ENCODE data around the gene CPLANE2.
"Not testable (repeated sequence)": the region's sequence is repeated elsewhere in the genome, so short reads cannot be mapped to it uniquely, and the experiment has no call there.

CPLANE2 gene

GRCh38 chr1:16236511-16237342 is at the start of gene CPLANE2:
Gene CPLANE2, minus strand, starts transcription at chr1:16237183. Its CDS starts 441 bp downstream, at chr1:16236742.
- peak; percentile 96 for DNase-seq

DNA sequence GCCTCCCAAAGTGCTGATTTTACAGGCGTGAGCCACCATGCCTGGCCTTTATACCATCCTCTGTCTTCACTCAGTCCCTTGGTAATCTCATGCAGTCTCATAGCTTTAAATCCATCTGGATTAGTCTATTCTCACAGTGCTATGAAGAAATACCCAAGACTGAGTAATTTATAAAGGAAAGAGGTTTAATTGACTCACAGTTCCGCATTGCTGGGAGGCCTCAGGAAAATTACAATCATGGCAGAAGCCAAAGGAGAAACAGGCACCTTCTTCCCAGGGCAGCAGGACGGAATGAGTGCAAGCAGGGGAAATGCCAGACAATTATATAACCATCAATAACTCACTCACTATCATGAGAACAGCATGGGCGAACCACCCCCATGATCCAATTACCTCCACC is 49.1 kb upstream of the CPLANE2 start:
- DNase-seq, result no peak

- DNase-seq, result no peak
These were observed 44.8 kb upstream of the CPLANE2 start for GRCh38 chr1:16281765-16282164.

DNA sequence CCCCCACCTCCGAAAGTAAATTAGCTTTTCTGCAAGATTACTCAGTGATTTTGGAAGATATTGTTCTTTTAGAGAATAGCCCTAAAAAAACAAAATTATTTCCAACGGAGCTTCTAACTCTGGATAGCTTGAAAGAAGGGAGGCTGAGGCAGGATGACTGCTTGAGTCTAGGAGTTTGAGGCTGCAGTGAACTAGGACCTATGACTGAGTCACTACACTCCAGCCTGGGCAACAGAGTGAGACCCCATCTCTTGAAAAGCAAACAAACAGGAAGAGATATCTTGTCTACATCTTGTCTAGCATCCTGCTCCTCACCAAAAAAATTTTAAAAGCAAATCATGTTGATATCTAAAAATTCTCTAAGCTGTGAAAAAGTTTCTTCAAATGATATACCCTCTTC is 42.2 kb upstream of the CPLANE2 start:
- no peak for DNase-seq

GRCh38 chr1:16276302-16277030 is 39.5 kb upstream of the CPLANE2 start:
- DNase-seq, result no peak

- DNase-seq, result no peak
These were observed 38.6 kb upstream of the CPLANE2 start for GRCh38 chr1:16275591-16275990.

GRCh38 chr1:16267690-16268180 is 30.8 kb upstream of the CPLANE2 start:
- DNase-seq, result no peak

- DNase-seq, result no peak
These were observed 29.6 kb upstream of the CPLANE2 start for GRCh38 chr1:16266411-16267118.

DNA sequence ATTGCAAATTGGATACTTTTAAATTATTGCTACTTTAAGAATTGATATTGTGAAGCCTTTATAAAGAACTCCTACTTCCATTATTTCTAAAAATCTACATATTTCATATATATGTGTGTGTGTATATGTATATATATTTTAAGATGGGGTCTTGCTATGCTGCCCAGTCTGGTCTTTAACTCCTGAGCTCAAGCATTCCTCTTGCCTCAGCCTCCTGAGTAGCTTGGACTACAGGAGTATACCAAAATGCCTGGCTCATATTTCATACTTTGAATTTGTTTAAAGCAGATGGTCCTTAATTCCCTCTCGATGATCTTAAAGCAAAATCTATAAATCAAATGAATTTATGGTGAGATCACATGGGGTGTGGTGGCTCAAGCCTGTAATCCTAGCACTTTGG is 25.1 kb upstream of the CPLANE2 start:
- DNase-seq, result no peak

DNA sequence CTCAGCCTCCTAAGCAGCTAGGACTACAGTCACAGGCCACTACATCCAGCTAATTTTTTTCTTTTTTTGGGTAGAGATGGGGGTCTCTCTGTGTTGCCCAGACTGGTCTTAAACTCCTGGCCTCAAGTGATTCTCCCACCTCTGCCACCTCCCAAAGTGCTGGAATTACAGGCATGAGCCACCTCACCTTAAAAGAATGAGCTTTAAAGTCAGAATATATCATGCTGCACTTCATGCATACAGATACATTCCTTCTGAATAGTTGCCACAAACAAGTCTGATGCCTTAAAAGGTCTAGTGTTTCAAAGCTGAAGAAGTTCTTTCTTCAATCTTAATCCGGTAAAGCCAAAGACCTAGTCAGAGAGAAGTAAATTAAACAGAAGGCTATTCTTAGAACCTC is 23.8 kb upstream of the CPLANE2 start:
- no peak for DNase-seq

- no peak for DNase-seq
These were observed 21.7 kb upstream of the CPLANE2 start for GRCh38 chr1:16258591-16259135.

- no peak for DNase-seq
These were observed 21.0 kb upstream of the CPLANE2 start for GRCh38 chr1:16257968-16258367.

DNA sequence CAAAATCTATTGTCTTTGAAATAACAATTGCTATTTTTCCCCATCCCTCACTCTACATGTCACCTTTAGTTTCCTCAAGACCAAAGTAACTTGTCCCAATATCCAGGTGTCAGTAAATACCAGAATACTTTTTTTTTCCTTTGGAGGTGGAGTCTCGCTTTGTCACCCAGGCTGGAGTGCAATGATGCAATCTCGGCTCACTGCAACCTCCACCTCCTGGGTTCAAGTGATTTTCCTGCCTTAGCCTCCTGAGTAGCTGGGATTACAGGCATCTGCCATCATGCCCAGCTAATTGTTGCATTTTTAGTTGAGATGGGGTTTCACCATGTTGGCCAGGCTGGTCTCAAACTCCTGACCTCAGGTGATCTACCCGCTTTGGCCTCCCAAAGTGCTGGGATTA is 20.6 kb upstream of the CPLANE2 start:
- DNase-seq, result not testable (repeated sequence)

DNA sequence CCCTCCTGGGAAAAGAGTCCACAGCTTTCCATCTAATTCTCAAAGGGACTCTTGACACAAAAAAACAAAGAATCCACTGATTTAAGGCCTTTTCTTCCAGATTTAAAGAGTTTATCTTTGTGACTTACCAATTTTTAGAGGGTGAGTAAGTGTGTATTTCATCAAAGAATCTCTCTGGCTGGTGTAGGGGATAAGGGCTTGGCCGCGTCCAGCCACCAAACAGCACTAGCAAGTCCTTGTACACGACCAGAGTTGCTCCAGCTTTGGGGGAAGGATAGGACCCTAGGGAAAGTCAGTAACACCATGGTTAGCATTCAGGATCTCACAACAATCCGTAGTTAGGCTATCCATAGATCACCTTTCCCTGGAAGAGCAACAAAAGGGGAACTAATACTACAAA is 19.5 kb upstream of the CPLANE2 start:
- DNase-seq, result no peak

DNA sequence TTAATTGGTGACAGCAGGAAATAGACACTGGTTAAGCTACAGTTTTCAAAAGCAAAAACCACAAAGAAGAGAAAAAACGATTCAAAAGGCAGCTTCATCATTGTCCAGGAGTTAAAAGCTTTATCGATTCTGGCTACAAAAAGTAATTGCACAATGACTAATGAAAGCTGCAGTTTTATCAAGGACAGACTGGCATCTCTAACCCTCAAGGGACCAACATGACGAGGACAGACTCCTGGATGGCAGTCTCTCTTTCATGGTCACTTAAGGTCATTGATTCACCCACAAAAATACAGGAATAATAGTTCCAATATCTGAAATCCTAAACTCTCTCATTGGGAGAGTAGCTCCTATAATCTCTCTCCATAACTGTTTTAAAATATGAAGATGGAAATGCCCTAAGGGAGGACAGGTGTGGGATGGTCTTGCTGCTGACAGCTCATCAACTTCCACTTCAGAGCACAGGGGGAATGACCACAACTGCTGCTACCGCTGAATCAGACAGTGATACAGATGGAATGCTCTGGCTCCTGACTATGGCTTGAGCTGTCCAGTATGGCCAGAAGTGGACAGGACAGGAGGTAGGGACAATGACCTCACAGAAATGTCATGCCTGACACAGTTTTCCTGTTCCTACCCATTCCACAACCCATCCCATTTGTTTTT is 17.4 kb upstream of the CPLANE2 start:
- DNase-seq, result no peak

GRCh38 chr1:16253332-16253922 is 16.4 kb upstream of the CPLANE2 start:
- DNase-seq, result no peak

DNA sequence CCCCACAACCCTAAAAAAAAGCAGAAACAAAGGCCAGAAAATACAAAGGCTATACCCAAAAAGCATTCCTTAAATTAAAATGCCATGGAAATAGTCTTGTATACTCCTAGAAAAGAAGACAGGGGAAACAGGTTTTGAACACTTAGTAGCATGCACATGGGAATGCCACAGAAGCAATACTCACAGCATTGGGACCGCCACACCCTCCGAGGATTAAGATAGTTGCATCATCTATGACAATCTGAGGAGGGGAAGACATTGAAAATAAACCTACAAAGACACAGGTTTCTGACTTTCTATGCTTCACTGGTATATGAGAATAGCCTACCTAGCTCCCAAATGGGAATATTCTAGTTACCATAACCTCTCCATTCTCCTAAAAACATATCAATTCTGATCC is 15.9 kb upstream of the CPLANE2 start:
- DNase-seq, result no peak

- no peak for DNase-seq
These were observed 14.4 kb upstream of the CPLANE2 start for GRCh38 chr1:16251381-16251780.

DNA sequence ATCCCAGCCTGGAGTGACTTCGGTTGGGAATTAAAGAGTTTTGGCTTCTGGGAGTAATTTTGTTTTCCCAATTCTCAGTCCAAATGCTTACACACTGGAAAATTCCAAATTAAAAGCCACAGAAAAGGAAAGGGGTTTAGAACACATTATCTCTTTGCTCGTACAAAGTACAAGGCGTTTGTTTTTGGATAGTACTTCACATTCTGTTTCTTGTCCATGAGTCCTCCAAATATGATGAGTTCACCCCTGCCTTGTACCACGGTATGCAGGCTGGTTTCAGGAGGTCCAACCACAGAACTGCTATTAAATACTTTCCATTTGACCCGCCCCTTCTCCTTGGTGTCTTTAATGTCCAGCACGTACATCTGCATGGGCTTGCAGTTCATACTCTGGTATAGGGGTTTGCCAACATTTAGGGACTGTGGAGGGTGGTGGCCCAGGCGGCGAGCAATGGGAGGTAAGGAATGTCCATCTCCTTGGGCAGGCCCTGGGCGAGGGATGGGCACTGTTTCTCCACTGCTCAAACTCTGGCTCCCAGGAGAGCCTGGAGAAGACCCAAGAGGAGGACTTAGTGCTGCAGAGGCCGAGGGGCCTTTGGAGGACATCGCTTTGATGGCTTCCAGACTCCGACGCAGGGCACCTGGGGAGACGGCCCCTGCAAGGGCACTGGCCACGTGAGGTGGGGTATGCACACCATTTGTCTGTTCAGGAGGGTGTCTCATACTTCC is 13.7 kb upstream of the CPLANE2 start:
- no peak for DNase-seq

DNA sequence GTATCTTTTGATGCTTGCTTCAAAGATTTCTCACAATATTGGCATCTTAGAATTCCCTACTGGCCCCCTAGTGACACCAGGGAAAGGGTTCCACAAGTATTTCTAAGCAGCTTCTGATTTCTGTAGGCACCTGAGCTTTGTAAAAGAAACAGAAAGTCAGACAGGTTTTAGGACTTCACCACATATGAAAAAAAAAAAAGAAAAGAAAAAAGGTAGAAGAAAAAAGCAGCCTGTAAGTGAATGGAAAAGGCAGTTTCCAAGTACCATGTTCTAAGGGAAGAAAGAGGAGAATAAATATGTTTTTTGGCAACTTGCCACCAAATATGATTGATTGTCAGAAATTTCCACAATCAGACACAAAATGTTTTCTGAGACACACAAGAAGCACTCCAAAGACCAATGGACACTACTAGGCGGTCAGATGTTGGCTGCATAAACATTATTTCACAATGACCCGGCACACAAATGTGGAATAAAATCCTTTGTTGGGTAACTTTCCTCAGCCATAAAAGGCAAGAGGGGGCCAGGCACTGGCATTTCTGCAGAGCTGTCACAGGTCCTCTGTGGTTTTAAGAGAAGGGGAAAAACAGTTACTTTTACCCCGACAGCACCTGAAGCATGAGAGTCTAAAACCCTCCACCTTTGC is 12.7 kb upstream of the CPLANE2 start:
- no peak for DNase-seq

Measured in right hindlimb (tissue), 1 donor.